Medulla oblongata (tissue), 1 donor: ENCODE measurements around the gene EPHA6.
"Not testable (repeated sequence)": the region's sequence is repeated elsewhere in the genome, so short reads cannot be mapped to it uniquely, and the experiment has no call there.

Source experiments
- DNase-seq: peaks from one replicate; pipeline ENCODE4 v3.0.0-alpha.2; 2015; ENCODE audit errors: extremely low spot score

EPHA6 gene

DNA sequence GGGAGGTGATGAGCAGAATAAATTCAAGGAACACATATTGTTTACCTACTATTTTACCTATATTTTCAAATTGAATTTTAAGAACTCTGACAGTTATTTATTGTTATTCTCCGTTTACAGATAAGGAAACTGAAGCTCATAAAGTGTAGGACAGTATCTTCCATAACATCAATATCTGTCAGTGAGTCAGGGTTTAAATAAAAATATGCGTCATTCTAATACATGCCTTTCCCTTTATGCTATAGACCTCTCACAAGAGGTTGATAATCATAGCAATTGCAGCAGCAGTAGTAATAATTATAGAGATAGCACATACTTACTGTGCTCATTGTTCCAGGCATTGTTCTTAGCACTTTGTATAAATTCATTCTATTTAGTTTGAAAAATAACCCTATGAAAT is 101.1 kb downstream of the EPHA6 start:
- DNase-seq: no peak

- no peak for DNase-seq
Observed at GRCh38 chr3:96931119-96931862, 116.9 kb downstream of the EPHA6 start.

DNA sequence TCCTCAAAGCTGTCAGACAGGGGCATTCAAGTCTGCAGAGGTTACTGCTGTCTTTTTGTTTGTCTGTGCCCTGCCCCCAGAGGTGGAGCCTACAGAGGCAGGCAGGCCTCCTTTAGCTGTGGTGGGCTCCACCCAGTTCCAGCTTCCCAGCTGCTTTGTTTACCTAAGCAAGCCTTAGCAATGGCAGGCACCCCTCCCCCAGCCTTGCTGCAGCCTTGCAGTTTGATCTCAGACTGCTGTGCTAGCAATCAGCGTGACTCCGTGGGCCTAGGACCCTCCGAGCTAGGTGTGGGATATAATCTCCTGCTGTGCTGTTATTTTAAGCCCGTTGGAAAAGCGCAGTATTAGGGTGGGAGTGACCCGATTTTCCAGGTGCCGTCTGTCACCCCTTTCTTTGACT is 127.7 kb downstream of the EPHA6 start:
- not testable (repeated sequence) for DNase-seq

DNA sequence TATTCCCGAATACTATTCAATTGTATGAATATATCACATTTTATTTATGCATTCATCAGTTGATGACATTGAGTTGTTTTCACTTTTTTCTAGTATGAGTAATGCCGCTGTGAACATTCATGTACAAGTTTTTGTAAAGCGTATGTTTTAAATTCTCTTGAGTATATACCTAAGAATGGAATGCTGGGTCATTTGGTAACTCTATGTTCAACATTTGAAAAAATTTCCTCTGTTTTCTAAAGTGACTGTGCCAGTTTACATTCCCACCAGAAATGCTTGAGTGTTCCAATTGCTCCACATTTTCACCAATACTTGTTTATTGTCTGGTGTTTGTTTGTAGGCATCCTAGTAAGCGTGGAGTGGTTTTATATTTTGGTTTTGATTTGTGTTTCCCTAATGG is 144.5 kb downstream of the EPHA6 start:
- DNase-seq: no peak

- no peak for DNase-seq
Observed at GRCh38 chr3:96959474-96959873, 145.1 kb downstream of the EPHA6 start.

GRCh38 chr3:96959901-96960641 is 145.7 kb downstream of the EPHA6 start:
- no peak for DNase-seq

- no peak for DNase-seq
Observed at GRCh38 chr3:96960661-96961330, 146.4 kb downstream of the EPHA6 start.

DNA sequence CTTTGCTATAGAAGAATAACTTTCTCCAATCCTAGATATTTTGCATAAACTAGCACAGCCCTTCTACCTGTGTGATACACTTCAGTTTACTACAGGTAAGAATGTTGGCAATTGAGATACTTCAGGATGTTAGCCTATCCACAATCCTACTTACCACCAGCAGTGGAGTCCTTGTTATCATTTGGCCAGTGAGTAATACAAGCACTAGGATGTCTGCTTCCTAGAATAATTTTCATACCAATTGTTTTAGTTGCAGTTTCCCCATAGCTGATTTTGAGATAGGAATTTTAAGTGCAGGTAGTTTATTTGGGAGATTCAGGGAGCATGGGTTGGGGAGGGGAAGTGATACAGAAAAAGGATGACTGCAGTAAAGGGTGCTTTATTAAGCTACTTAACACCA is 147.2 kb downstream of the EPHA6 start:
- DNase-seq: no peak

DNA sequence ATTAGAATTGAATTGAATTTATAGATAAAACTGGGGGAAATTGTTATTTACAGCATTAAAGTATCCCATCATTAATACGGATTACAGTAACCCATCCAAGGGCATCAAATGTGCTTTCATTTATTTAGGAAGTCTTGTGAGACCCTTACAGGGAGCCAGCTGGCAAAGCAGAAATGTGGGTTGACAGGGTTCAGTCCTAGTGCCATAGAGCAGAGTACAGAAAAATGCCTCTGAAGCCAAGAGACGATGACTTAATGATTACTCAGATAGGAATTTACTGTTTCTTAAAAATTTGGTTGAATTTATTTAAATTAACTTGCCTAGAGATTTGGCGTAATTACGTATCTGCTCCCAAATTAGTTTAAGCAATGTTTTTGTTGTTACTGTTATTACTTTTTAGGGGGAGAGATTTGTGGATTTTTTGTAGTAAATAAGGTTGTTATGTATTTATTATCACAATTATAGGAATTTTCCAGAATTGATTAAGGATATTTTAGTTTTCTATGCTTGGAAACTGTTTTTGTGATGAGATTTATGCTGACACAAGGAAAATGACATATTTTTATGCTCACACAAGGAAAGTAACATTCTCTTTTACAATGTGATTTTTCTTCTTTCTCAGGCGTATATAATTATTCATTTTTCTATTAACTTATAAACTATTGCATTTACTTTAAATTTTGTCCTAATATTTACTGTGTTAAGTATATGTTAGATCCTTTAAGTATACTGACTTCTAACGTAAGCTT is 152.0 kb downstream of the EPHA6 start:
- no peak for DNase-seq

DNA sequence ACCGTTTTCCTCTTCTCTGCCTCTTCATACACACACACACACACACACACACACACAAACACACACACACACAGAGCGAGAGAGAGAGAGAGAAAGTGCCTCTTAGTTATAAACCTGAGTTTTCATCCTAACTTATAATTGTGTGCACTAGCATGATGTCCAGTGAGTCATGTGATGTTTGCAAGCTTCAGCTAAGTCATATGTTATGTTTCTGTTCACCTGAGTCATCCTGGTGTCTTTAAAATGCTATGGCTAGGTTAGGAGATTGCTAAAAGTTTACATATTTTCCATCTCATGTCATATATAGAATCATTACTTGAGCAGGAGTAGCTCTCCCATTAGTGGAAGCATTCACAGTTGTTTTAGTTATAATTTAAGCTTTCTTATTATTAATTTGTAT is 155.8 kb downstream of the EPHA6 start:
- DNase-seq: no peak

GRCh38 chr3:96977671-96978070 is 163.3 kb downstream of the EPHA6 start:
- no peak for DNase-seq

DNA sequence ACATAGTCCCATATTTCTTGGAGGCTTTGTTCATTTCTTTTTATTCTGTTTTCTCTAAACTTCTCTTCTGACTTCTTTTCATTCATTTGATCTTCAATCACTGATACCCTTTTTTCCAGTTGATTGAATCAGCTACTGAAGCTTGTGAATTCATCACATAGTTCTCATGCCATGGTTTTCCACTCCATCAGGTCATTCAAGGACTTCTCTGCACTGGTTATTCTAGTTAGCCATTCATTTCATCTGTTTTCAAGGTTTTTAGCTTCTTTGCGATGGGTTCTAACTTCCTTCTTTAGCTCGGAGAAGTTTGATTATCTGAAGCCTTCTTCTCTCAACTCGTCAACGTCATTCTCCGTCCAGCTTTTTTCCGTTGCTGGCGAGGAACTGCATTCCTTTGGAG is 169.3 kb downstream of the EPHA6 start:
- DNase-seq: not testable (repeated sequence)

DNA sequence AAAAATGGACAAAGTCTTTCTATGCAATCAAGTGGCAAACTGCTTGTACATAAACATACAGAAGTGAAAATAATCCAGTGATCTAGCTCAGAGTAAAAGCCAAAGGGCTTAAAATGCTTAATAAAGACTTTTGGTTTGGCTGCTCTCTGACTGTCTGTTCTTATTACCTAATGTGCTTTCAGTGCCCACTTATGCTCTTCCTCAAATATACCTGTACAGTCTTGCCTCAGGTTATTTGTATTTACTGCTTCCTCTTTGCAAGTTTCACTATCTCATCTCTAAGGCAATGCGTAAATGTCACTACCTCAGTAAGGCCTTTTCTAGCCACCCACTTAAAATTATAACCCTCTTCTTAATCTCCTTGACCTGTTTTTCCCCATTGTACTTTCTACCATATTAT is 171.8 kb downstream of the EPHA6 start:
- no peak for DNase-seq

DNA sequence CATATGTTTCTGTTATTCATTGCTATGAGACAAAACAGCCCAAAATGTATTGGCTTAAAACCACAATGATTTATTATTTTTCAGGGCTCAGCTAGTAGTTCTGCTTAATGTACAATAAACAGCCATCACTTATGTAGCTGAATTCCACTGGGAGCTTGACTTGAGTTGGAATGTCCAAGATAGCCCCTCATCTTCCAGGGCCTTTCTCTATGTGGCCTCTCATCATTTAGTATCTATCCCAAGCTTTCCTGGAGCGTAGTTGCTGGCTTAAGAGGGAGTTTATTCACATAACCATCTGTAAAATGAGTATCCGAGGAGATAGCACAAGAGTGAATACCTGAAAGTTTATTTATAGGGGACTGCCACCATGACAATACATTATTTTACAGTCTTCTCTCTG is 176.8 kb downstream of the EPHA6 start:
- no peak for DNase-seq

GRCh38 chr3:96991800-96992365 is 177.5 kb downstream of the EPHA6 start:
- no peak for DNase-seq

GRCh38 chr3:96994988-96995387 is 180.6 kb downstream of the EPHA6 start:
- DNase-seq: no peak

DNA sequence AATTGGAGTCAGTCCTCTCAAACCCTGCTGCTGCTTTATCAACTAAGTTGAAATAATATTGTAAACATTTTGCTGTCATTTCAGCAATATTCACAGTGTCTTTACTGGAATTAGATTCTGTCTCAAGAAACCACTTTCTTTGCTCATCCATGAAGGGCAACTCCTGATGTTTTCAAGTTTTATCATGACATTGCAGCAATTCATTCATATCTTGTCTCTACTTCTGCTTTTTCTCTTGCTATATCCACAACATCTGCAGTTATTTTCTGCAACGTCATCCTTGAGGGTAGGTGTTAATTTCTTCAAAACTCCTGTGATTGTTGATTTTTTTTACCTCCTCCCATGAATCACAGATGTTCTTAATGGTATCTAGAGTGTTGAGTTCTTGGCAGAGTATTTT is 181.6 kb downstream of the EPHA6 start:
- no peak for DNase-seq

- DNase-seq: no peak
Observed at GRCh38 chr3:97001611-97002010, 187.2 kb downstream of the EPHA6 start.

DNA sequence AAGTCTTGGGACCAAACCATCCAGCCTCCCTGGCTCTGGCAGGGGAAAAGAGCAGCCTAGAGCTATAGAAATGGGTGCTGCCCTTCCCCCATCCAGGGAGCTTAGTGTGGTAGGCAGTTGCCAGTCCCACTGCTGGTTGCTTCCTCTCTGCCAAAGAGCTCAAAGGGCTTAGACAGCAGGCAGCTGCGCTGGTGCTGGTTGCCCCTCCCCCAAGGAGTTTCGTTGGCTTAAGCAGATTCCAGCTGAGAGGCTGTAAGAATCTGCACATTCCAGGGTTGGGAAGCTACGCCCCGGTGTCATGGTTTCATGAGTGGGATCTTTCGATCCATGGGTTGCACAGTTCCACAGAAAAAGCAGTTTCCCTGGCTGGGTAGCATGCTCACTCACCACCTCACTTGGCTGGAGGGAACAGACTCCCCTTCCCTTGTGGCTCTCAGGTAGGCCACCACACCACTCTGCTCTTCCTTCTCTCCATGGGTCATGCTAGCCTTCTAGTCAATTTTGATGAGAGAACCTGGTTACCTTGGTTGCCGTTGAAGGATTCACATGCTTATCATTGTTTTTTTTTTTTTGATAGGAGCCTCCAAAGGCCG is 195.1 kb downstream of the EPHA6 start:
- no peak for DNase-seq

GRCh38 chr3:97010881-97011657 is 196.7 kb downstream of the EPHA6 start:
- no peak for DNase-seq

DNA sequence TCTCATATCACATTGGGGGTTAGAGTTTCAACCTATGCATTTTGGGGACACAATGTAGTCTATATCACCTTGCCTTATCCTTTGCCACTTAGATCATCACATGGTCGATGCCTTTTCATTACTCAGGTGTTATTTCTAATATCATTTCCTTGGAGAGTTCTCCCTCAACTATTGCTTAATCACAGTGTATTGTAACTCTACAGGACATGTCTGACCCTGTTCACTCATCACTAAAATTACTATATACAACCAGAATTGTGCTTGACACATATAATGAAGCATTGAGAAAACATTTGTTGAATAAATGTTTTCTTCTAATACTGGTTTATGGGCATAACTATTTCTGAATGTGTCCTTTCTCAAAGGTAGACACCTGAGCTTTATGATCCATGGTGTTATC is 207.4 kb downstream of the EPHA6 start:
- DNase-seq: no peak
